Measurements from ENCODE around the gene TMEM38B.

The TMEM38B gene

DNA sequence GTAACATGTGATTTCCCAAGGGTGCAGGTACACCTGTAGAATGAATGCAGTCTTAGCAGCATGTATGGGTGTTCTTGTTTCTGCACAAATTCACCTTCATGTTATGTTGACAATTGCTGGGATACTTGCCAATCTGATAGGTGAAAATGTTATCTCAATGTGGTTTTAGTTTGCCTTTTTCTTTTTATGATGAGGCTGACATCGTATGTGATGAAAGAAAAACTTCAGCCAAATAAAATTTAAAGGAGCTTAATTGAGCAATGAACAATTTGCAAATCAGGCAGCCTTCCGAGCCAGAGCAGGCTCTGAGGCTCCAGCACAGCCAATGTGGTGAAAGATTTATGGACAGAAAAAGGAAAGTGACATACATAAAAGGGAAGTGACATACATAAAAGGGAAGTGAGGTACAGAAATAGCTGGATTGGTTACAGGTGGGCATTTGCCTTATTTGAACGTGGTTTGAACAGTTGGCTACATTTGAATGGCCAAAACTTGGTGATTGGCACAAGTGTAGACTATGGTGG lies 21.6 kb upstream of the TMEM38B start:
- TF ChIP-seq POLR2A (IDR thresholded peaks at IDR 0.05; ENCODE audit: low read depth, low read length) = no peak
- DNase-seq (ENCODE audit: insufficient read length, low spot score) (no peak), FAIRE-seq (no peak)

DNA sequence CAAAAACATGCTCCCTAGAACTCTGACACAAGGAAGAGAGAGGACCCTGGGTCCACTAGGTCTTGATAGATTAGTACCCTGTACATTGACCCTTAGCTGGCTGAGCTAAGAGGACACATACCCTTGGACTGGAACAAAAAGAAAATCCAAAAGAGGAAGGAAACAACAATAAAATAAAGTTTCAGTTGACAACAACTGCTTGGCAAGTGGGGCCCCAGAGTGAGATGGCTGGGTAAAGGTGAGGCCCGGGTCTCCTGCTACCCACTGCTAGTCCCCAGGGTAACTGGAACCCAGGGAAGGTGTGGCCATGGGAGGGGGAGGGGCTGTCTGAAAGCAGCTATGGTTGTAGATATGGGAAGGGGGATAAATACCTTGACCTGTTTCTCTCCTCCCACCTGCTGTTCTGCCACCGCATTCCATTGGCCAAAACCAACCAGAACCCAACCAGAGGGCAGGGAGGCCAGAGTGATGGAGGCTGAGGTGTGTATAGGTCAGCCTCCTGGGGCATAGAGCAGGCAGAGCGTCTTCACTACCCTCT lies 20.4 kb upstream of the TMEM38B start:
- DNase-seq (ENCODE audit: insufficient read length, low spot score) = no peak
- no peak for TF ChIP-seq POLR2A (IDR thresholded peaks at IDR 0.05; ENCODE audit: low read depth, low read length)
- no peak for FAIRE-seq

DNA sequence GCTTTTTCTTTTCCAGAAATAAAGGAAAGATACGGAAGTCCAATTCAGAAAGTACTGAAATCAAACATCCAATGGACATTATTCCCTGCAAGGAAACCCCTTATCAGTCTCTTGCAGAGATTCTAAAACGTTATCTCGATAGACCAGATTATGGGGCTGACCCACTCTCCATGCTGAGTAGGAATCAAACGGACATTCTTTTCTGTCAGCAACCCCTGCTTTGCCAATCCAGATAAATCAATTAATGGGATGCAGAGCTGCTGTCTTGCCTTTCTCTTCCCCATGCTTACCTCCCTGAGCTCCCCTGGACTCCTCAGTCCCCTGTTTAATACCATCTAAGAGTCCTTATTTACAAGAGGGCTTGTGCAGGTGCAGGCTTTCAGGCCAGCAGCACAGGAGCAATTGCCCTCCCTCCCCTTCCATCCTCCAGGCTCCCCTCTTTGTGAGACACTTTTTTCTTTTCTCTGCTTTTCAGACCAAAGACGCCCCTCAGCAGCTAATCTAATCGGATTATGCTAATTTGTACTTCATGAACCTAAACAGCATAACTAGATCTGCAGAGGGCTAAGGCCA lies 17.9 kb upstream of the TMEM38B start:
- TF ChIP-seq POLR2A (IDR thresholded peaks at IDR 0.05; ENCODE audit: low read depth, low read length) = no peak
- DNase-seq (ENCODE audit: insufficient read length, low spot score) (no peak), FAIRE-seq (no peak)

DNA sequence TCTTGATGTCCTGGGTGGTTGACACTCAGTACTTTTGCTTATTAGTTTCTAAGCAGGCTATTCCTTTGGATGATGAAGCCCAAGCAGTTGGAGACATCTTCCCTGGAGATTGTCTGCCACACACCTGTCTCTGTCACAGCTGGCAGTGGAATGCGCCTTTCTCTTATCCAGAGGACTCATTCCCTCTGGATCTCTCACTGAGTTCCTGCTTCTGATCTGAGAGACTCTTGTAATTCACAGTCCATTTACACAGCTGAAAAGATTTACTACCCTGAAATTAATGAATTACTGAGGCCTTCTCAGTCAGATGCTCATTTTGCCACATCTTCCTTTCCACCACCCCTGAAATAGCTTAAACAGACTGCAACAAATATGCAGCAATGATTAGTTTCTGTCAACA lies 16.2 kb upstream of the TMEM38B start:
- DNase-seq (ENCODE audit: insufficient read length, low spot score) = no peak
- TF ChIP-seq POLR2A (IDR thresholded peaks at IDR 0.05; ENCODE audit: low read depth, low read length) = no peak
- FAIRE-seq = no peak

DNA sequence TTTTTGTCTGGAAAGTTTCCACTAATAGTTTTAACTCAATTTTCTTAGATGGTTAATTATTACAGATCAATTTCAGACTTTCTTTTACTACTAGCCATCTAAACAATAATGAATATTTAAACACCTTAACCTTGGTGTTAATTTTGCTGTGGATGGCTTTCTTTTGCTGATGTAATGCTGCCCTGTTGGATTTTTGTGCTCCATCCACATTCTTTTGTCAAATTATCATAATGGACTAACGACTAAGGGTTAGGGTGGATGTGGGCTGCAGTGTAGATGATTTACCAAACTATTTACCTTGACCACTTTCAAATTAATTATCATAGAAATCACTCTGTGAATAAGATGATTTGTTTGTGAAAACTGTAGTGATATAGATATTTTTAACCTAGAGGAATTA lies 15.6 kb upstream of the TMEM38B start:
- DNase-seq (ENCODE audit: insufficient read length, low spot score) = no peak
- TF ChIP-seq POLR2A (IDR thresholded peaks at IDR 0.05; ENCODE audit: low read depth, low read length) = no peak
- no peak for FAIRE-seq

DNA sequence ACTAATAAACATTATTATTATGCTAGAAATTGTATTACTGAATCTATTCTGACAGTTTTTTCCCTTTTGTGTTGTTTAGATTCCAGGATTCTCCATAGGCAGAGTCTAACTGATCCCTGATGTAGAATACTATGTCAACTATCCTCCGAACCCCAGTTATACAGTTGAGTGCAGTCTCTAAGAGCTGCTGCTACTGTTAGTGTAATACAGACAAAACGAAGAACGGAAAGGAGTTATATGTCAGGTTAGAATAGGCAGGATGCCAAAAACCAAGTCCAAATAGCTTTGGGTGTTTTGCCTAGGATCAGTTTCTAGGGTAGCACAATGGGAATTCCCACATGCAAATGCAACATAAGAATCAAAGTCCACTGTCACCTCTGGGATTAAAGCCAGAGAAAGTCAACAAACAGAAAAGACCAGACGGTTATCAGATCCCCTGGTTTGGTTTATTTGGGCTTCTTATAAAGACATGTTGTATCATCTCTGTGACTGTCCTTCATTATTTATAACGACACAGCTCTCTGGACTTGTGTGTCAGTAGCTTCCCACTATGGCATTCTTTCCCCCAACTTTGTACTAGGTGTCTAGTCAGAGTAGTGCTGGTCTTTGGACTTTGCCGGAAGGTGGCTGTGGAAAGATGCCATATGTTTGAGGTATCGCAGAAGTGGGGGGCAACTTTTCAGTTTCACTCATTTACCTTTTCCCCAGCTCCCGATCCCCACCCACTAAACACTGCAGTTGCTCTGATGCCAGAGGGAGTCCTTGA lies 14.9 kb upstream of the TMEM38B start:
- DNase-seq (ENCODE audit: insufficient read length, low spot score) (no peak), FAIRE-seq (no peak)
- TF ChIP-seq POLR2A (IDR thresholded peaks at IDR 0.05; ENCODE audit: low read depth, low read length) = no peak

DNA sequence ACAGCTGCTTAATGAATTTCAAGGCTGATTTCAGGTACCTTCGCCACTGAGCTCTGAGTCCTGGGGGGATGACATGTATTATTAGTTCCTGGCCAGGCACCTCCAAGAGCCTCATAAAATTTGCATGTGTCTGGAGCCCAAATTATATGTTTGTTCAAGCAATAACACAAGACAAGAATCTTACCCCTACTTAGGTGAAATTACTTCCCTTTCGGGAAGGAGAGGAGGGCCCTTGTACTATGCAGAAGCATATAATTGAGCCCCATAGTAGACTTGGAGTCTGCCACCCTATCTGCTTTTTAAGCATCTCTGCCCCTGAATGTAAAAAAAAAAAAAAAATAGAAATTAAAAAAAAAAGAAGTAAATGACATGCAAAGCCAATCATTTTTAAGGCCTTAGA lies 13.0 kb upstream of the TMEM38B start:
- FAIRE-seq = no peak
- no peak for DNase-seq (ENCODE audit: insufficient read length, low spot score)
- no peak for TF ChIP-seq POLR2A (IDR thresholded peaks at IDR 0.05; ENCODE audit: low read depth, low read length)

DNA sequence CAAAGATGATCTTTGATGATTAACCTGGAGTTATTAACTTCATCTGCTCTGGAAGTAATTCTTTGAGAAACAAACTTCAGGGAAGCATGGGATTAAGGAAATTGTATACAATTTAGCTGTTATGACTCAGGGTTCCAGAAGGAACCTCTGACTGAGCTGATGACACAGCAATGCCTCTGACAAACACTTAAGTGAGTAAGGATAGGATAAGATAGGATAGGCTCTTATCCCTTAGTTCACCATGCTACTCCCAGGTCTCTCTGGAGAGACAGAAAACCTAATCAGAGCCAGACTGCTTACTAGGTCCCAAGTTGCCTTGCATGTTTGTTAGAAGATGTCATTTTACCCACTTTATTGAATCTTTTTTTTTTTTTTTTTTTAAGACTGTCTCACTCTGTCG lies 12.6 kb upstream of the TMEM38B start:
- TF ChIP-seq POLR2A (IDR thresholded peaks at IDR 0.05; ENCODE audit: low read depth, low read length) = no peak
- DNase-seq (ENCODE audit: insufficient read length, low spot score) (peak; percentile 79), FAIRE-seq (peak; percentile 96)

DNA sequence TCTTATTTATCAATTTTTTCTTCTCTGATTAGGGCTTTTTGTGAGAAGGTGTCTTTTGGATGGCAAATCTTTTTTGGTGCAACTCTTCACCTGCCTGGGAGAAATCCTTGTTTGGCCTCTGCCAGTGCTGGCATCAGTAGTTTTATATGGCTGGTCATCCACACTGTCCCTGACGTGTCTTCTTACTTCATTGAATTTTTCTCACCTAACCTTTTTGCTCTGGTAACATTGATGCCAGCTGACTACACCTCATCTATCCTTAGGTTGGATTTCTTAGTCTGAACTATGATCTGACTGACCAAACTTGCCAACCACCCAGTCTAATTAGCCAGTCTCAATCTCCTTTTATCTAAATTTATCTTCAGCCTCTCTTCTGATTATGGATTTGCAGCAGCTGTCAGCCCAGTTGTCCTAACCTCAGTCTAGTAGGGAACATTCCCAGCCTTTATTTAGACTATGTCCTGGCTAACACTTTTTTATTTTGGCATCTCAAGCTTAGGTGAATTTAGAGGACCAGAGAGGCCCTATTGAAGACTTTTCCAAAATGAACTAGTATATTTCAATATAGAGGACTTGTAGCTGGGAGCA lies 10.6 kb upstream of the TMEM38B start:
- no peak for TF ChIP-seq POLR2A (IDR thresholded peaks at IDR 0.05; ENCODE audit: low read depth, low read length)
- FAIRE-seq (peak; percentile 20), DNase-seq (ENCODE audit: insufficient read length, low spot score) (no peak)

DNA sequence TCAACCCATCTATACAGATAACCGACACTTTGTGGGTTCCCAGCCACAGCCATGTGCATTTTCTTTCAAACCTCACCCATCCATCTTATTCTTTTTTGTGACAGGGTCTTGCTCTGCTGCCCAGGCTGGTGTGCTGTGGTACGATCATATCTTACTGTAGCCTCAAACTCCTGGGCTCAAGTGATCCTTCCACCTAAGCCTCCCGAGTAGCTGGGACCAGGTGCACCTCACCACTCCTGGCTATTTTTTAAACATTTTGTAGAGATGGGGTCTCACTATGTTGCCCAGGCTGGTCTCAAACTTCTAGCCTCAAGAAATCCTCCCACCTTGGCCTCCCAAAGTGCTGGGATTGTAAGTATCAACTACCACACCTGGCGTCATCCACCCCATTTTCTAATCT lies 7.4 kb upstream of the TMEM38B start:
- FAIRE-seq (no peak), DNase-seq (ENCODE audit: insufficient read length, low spot score) (no peak)
- no peak for TF ChIP-seq POLR2A (IDR thresholded peaks at IDR 0.05; ENCODE audit: low read depth, low read length)

DNA sequence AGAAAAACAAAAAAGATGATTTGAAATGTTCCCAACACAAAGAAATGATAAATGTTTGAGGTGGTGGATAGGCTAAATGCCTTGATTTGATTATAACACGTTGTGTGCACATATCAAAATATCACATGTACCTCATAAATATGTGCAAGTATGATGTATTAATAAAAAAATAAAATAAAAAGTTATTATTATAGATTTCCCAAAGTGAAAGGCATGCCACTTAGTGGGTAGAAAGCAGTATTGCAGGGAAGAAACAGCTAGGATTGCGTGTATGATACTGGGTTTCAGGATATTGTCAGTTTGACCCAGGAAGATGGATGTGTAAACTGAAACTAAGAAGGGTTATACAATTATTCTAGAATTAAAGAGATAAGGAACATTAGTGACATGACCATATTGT lies 3.6 kb upstream of the TMEM38B start:
- DNase-seq (ENCODE audit: insufficient read length, low spot score) (peak; percentile 62), FAIRE-seq (no peak)
- TF ChIP-seq POLR2A (IDR thresholded peaks at IDR 0.05; ENCODE audit: low read depth, low read length) = no peak

DNA sequence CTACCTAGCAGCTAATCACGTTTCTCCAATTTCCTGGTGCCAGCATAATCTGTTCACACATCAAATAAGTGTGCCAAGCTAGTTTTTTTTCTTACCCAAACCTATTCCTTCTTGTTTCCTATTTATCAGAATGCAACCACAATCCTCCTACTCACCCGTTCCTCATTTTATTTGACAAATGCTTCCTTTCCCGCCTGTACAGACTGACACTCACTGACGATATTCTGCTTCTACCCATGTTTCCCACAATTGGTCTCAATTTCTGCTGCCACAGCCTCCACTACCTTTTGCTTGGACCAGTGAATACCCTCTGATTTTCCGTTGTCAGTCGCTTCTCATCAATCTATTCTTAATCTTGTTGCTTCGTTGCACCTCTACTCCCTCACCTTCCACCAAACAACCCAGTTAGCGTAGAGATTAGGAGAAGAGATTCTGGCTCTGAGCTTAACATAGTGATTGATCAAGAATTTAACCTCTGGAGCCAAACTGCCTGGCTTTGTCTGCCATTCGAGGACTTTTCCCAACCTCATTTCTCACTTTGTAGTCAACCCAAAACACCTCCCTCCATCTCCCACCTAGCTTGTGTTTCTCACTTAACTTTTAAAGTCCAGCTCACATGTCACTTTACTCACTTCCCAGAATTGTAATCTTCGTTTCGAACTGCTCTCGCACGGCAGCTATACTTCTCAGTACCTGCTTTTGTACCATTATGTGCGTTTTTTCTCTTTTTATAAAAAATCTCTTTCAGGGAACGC lies 729 bp upstream of the TMEM38B start:
- DNase-seq (ENCODE audit: insufficient read length, low spot score) = no peak
- FAIRE-seq = peak; percentile 84
- no peak for TF ChIP-seq POLR2A (IDR thresholded peaks at IDR 0.05; ENCODE audit: low read depth, low read length)

DNA sequence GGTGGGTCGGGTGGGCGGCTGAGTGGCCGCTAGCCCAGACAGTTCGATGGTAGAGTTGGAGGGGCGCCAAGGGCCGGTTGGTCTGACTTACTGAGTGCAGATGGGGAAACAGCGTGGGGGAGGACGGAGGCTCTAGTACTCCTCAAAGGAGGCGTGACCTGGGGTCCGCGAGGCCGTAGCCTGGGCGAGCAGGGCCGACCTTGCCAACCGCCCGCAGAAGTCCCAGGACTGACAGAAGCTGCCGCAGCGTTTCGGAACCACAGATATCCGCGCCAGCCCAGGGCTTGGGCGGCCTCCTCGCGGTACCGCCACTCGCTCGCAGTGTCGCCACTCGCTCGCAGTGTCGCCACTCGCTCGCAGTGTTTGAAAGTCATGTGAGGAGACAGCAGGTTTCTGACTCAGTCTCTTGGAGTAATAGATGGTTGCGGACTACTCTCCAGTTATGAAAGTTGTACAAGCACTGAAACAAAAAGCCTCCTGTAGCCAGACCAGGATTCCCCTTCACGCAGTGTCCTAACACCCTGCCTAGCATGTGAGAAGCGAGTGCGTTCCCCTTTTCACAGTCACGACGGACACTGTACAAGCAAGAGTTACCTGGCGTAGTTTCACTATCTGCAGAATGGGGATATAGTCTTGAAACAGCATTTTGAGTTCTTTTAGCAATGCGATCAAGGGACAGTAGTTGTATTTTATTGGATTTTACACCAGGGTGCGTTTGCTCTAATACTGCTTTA lies 674 bp downstream of the TMEM38B start:
- TF ChIP-seq POLR2A (IDR thresholded peaks at IDR 0.05; ENCODE audit: low read depth, low read length) = no peak

More for the DNA sequence above, 674 bp downstream of the TMEM38B start:
- FAIRE-seq (peak; percentile 98), DNase-seq (ENCODE audit: insufficient read length, low spot score) (peak; percentile 76)
